HL-60 (cell line): ENCODE data around the gene TTLL13.

Source experiments
- CTCF ChIP-seq: IDR thresholded peaks from one replicate; pipeline ENCODE4 v1.5.1; 2011; ENCODE audit warnings: low read length, control low read depth, inconsistent platforms; ENCODE audit not compliant: insufficient read depth
- POLR2AphosphoS5 ChIP-seq: IDR thresholded peaks from 2 replicates; pipeline ENCODE4 v1.6.1; 2012; ENCODE audit warnings: low read depth
- SPI1 ChIP-seq: IDR thresholded peaks from 2 replicates; pipeline ENCODE4 v1.6.1; 2012; ENCODE audit warnings: low read depth, mild to moderate bottlenecking, borderline replicate concordance

GRCh38 chr15:90213818-90214204 is 35.5 kb upstream of the TTLL13 start:
- TF ChIP-seq CTCF = no peak
- no peak for TF ChIP-seq SPI1
- TF ChIP-seq POLR2AphosphoS5 = no peak
